Measurements from ENCODE around the gene IGF2R. TPM values are rescaled to one million over a fixed set of nuclear protein-coding genes. Genes with fewer than 3 reads are reported as not detected.

IGF2R gene
- total and polyA plus RNA-seq, 2 donors (not counting 1 experiment from before 2014, with no cell fraction given) = 9.5 to 53.3 TPM

GRCh38 chr6:160036790-160037206 is 67.9 kb downstream of the IGF2R start:
- intact Hi-C loops (cut with micrococcal nuclease) = no loop called here
- no peak overlapping the region for H2AFZ ChIP-seq (ENCODE audit: insufficient read depth, low read depth, low read length, poor library complexity, severe bottlenecking)
- ChIA-PET POLR2A (no interaction called here), CTCF (no interaction called here)
- DNase-seq (no peak), ATAC-seq (ENCODE audit: low read depth) (no peak)
- H3K27ac ChIP-seq (ENCODE audit: low read length in 2 of 2) = no peak overlapping the region
- no peaks in the 10 kb centered on the region for H4K20me1 ChIP-seq (ENCODE audit: control insufficient read depth, insufficient read depth, low read length, poor library complexity, severe bottlenecking)
- Mint-ChIP-seq H3K4me1 (peaks cover 3% of the 10 kb centered on the region), H3K4me3 (no peak overlapping the region), H3K27me3 (no peaks in the 10 kb centered on the region), H3K9me3 (ENCODE audit: insufficient read depth) (no peaks in the 10 kb centered on the region), H3K27ac (no peak overlapping the region)
- H3K79me2 ChIP-seq (ENCODE audit: control insufficient read depth, insufficient read depth, low read length) = no peaks in the 10 kb centered on the region
- H3K4me3 ChIP-seq (ENCODE audit: control extremely low read depth in 1 of 5, extremely low read depth in 1 of 5, insufficient read depth in 1 of 5, low read depth in 2 of 5, low read length in 4 of 5) = no peak overlapping the region
- TF ChIP-seq EZH2 (IDR thresholded peaks at IDR 0.05; ENCODE audit: borderline replicate concordance, insufficient read depth, low read depth, low read length, poor library complexity, severe bottlenecking) (no peak), CTCF (IDR thresholded peaks at IDR 0.05) (no peak)
- H3K4me2 ChIP-seq (replicated peaks; ENCODE audit: low read depth, low read length, poor library complexity, severe bottlenecking) = no peak overlapping the region
- H3K36me3 ChIP-seq (replicated peaks in 1 of 2; ENCODE audit: control extremely low read depth in 1 of 2, control insufficient read depth in 1 of 2, extremely low read depth in 1 of 2, insufficient read depth in 2 of 2, low read length in 1 of 2) = peaks cover 3 to 58% of the 10 kb centered on the region in 2 experiments
- no peak overlapping the region for H3K9ac ChIP-seq (ENCODE audit: low read length)
- peaks cover 0 to 3% of the 10 kb centered on the region in 2 donors for H3K4me1 ChIP-seq (ENCODE audit: control insufficient read depth in 2 of 2, insufficient read depth in 2 of 2, low read length in 2 of 2)
- 100% methylated on average over 1 of the region's 4 CpGs for WGBS (ENCODE audit: insufficient coverage)
- H3K27me3 ChIP-seq (replicated peaks in 1 of 4; ENCODE audit: control extremely low read depth in 1 of 4, control insufficient read depth in 3 of 4, insufficient read depth in 4 of 4, low read length in 3 of 4) = no peaks in the 10 kb centered on the region
- no peaks in the 10 kb centered on the region for H3K9me3 ChIP-seq (ENCODE audit: control extremely low read depth in 1 of 3, control insufficient read depth in 2 of 3, insufficient read depth in 1 of 3, low read length in 2 of 3)

GRCh38 chr6:160038479-160038878 is 69.6 kb downstream of the IGF2R start:
- Histone ChIP-seq H3K4me1 (ENCODE audit: control insufficient read depth in 2 of 2, insufficient read depth in 2 of 2, low read length in 2 of 2) (peaks cover 0 to 3% of the 10 kb centered on the region in 2 donors), H3K27ac (ENCODE audit: low read length in 2 of 2) (no peak overlapping the region), H3K36me3 (replicated peaks in 1 of 2; ENCODE audit: control extremely low read depth in 1 of 2, control insufficient read depth in 1 of 2, extremely low read depth in 1 of 2, insufficient read depth in 2 of 2, low read length in 1 of 2) (peaks cover 5 to 63% of the 10 kb centered on the region in 2 experiments), H3K4me2 (replicated peaks; ENCODE audit: low read depth, low read length, poor library complexity, severe bottlenecking) (no peak overlapping the region), H3K79me2 (ENCODE audit: control insufficient read depth, insufficient read depth, low read length) (no peaks in the 10 kb centered on the region), H2AFZ (ENCODE audit: insufficient read depth, low read depth, low read length, poor library complexity, severe bottlenecking) (no peak overlapping the region), H3K9ac (ENCODE audit: low read length) (no peak overlapping the region), H4K20me1 (ENCODE audit: control insufficient read depth, insufficient read depth, low read length, poor library complexity, severe bottlenecking) (no peaks in the 10 kb centered on the region), H3K27me3 (replicated peaks in 1 of 4; ENCODE audit: control extremely low read depth in 1 of 4, control insufficient read depth in 3 of 4, insufficient read depth in 4 of 4, low read length in 3 of 4) (no peaks in the 10 kb centered on the region), H3K9me3 (ENCODE audit: control extremely low read depth in 1 of 3, control insufficient read depth in 2 of 3, insufficient read depth in 1 of 3, low read length in 2 of 3) (no peaks in the 10 kb centered on the region), H3K4me3 (ENCODE audit: control extremely low read depth in 1 of 5, extremely low read depth in 1 of 5, insufficient read depth in 1 of 5, low read depth in 2 of 5, low read length in 4 of 5) (no peak overlapping the region)
- DNase-seq = no peak
- H3K27ac Mint-ChIP-seq = no peak overlapping the region
- intact Hi-C loops (cut with micrococcal nuclease) = no loop called here
- CTCF ChIA-PET = interaction anchor here (0.9 kb wide), 1 partner anchor 175 kb away, joined by 3 read pairs; no protein-coding TSS in a partner anchor
- no peaks in the 10 kb centered on the region for H3K9me3 Mint-ChIP-seq (ENCODE audit: insufficient read depth)
- ATAC-seq (ENCODE audit: low read depth) = no peak
- no peak overlapping the region for H3K4me3 Mint-ChIP-seq
- POLR2A ChIA-PET = no interaction called here
- H3K27me3 Mint-ChIP-seq = no peaks in the 10 kb centered on the region
- WGBS (ENCODE audit: insufficient coverage) = 93% methylated on average over 5 of the region's 8 CpGs
- TF ChIP-seq EZH2 (IDR thresholded peaks at IDR 0.05; ENCODE audit: borderline replicate concordance, insufficient read depth, low read depth, low read length, poor library complexity, severe bottlenecking) (no peak), CTCF (IDR thresholded peaks at IDR 0.05) (no peak)
- peaks cover 3% of the 10 kb centered on the region for H3K4me1 Mint-ChIP-seq
